Smooth muscle cell (in vitro differentiated cells): ENCODE data around the gene COL18A1. TPM values are rescaled to one million over a fixed set of nuclear protein-coding genes. Genes with fewer than 3 reads are reported as not detected.

Source experiments
- DNase-seq: peaks from one replicate; lab custom pipeline; 2025; ENCODE audit not compliant: unreplicated experiment; lab: John Stamatoyannopoulos, UW
- H2AFZ ChIP-seq: fragments of 200-600 bp; sonication (generic); 2 replicates; pipeline ENCODE4 v1.6.0; 2016; ENCODE audit warnings: antibody characterized with exemption, low read depth, mild to moderate bottlenecking
- H3F3A ChIP-seq: fragments of 200-600 bp; sonication (generic); 2 replicates; pipeline ENCODE4 v1.6.0; 2017; ENCODE audit warnings: antibody characterized with exemption, low read depth
- H3K27ac ChIP-seq: fragments of 200-600 bp; sonication (generic); 2 replicates; pipeline ENCODE4 v1.5.1; 2016; ENCODE audit warnings: low read depth, mild to moderate bottlenecking
- H3K27me3 ChIP-seq: fragments of 200-600 bp; sonication (generic); 2 replicates; pipeline ENCODE4 v1.6.1; 2016; ENCODE audit warnings: low read depth, mild to moderate bottlenecking
- H3K36me3 ChIP-seq: fragments of 200-600 bp; sonication (generic); 2 replicates; pipeline ENCODE4 v1.5.1; 2016; ENCODE audit warnings: low read depth
- H3K4me1 ChIP-seq: fragments of 200-600 bp; sonication (generic); 2 replicates; pipeline ENCODE4 v1.5.1; 2016; ENCODE audit warnings: low read depth
- H3K4me2 ChIP-seq: fragments of 200-600 bp; sonication (generic); 2 replicates; pipeline ENCODE4 v1.6.0; 2016; ENCODE audit warnings: mild to moderate bottlenecking
- H3K4me3 ChIP-seq: fragments of 200-600 bp; sonication (generic); 2 replicates; pipeline ENCODE4 v1.5.1; 2016; ENCODE audit warnings: mild to moderate bottlenecking
- H3K79me2 ChIP-seq: fragments of 200-600 bp; sonication (generic); 2 replicates; pipeline ENCODE4 v1.6.0; 2016; ENCODE audit warnings: low read depth, mild to moderate bottlenecking
- H3K9ac ChIP-seq: fragments of 200-600 bp; sonication (generic); 2 replicates; pipeline ENCODE4 v1.6.0; 2016; ENCODE audit warnings: low read depth
- H3K9me3 ChIP-seq: fragments of 200-600 bp; sonication (generic); replicated peaks from 2 replicates; pipeline ENCODE4 v1.5.1; 2016; ENCODE audit warnings: low read depth
- H4K20me1 ChIP-seq: fragments of 200-600 bp; sonication (generic); 2 replicates; pipeline ENCODE4 v1.6.0; 2016; ENCODE audit warnings: low read depth
- CTCF ChIP-seq: fragments of 200-600 bp; sonication (generic); IDR thresholded peaks from 2 replicates; pipeline ENCODE4 v1.5.1; 2017; ENCODE audit warnings: borderline replicate concordance, mild to moderate bottlenecking, antibody characterized with exemption; ENCODE audit not compliant: insufficient read depth, poor library complexity, severe bottlenecking
- WGBS: methylation state at CpG from one replicate; pipeline ENCODE4 v1.1.7; 2016; ENCODE audit warnings: low lambda C conversion rate; 5-methylcytosine and 5-hydroxymethylcytosine counted together
- polyA plus RNA-seq: library from polyadenylated mRNA; unstranded; fragments of >200 nt; fragmentation: Nextera tagmentation; extraction: Ambion mirVana; gene quantifications from 2 replicates; pipeline ENCODE4 v1.2.1, GENCODE V29; 2016
- total RNA-seq: library from RNA; depleted of rRNA; stranded (reverse); fragments of >200 nt; gene quantifications from 2 replicates; pipeline ENCODE4 v1.2.3, GENCODE V29; 2014

COL18A1 gene
- total and polyA plus RNA-seq, 2 experiments from 2014 or later: 192 to 485 TPM

- Histone ChIP-seq H4K20me1 (peaks cover 6% of the 10 kb centered on the region), H3K4me2 (no peak overlapping the region), H3K36me3 (no peaks in the 10 kb centered on the region), H3K27me3 (no peaks in the 10 kb centered on the region), H2AFZ (no peak overlapping the region), H3K9ac (no peak overlapping the region), H3K9me3 (no peaks in the 10 kb centered on the region), H3F3A (no peaks in the 10 kb centered on the region), H3K27ac (no peak overlapping the region), H3K4me3 (no peak overlapping the region), H3K79me2 (no peaks in the 10 kb centered on the region), H3K4me1 (no peaks in the 10 kb centered on the region)
- WGBS: 97% methylated on average over 21 of the region's 22 CpGs
- DNase-seq: no peak
- no peak for TF ChIP-seq CTCF
Measured at GRCh38 chr21:45504021-45504515, 99.1 kb downstream of the COL18A1 start.

- Histone ChIP-seq H3K36me3 (no peaks in the 10 kb centered on the region), H3K9me3 (no peaks in the 10 kb centered on the region), H4K20me1 (peaks cover 6% of the 10 kb centered on the region), H3K4me1 (no peaks in the 10 kb centered on the region), H2AFZ (no peak overlapping the region), H3K27ac (no peak overlapping the region), H3K4me3 (no peak overlapping the region), H3K27me3 (no peaks in the 10 kb centered on the region), H3K79me2 (no peaks in the 10 kb centered on the region), H3K9ac (no peak overlapping the region), H3F3A (no peaks in the 10 kb centered on the region), H3K4me2 (no peak overlapping the region)
- no peak for TF ChIP-seq CTCF
- no peak for DNase-seq
- 92% methylated on average over 37 of the region's 41 CpGs for WGBS
Measured at GRCh38 chr21:45504516-45505415, 99.8 kb downstream of the COL18A1 start.

- DNase-seq: no peak
- H3K27ac ChIP-seq: no peak overlapping the region
- no peak overlapping the region for H3K4me2 ChIP-seq
- H3K4me1 ChIP-seq: no peaks in the 10 kb centered on the region
- no peaks in the 10 kb centered on the region for H3K36me3 ChIP-seq
- WGBS: 95% methylated on average over 26 of the region's 33 CpGs
- TF ChIP-seq CTCF: no peak
- peaks cover 6% of the 10 kb centered on the region for H4K20me1 ChIP-seq
- H3K27me3 ChIP-seq: no peaks in the 10 kb centered on the region
- no peaks in the 10 kb centered on the region for H3F3A ChIP-seq
- no peak overlapping the region for H2AFZ ChIP-seq
- no peak overlapping the region for H3K4me3 ChIP-seq
- no peaks in the 10 kb centered on the region for H3K79me2 ChIP-seq
- H3K9me3 ChIP-seq: no peaks in the 10 kb centered on the region
- H3K9ac ChIP-seq: no peak overlapping the region
Measured at GRCh38 chr21:45505416-45506021, 100.6 kb downstream of the COL18A1 start.
